ENCODE data around the gene FGD3. TPM values are rescaled to one million over a fixed set of nuclear protein-coding genes. Genes with fewer than 3 reads are reported as not detected.

The FGD3 gene
- total RNA-seq, 1 experiment from 2014 or later: 1.8 TPM

DNA sequence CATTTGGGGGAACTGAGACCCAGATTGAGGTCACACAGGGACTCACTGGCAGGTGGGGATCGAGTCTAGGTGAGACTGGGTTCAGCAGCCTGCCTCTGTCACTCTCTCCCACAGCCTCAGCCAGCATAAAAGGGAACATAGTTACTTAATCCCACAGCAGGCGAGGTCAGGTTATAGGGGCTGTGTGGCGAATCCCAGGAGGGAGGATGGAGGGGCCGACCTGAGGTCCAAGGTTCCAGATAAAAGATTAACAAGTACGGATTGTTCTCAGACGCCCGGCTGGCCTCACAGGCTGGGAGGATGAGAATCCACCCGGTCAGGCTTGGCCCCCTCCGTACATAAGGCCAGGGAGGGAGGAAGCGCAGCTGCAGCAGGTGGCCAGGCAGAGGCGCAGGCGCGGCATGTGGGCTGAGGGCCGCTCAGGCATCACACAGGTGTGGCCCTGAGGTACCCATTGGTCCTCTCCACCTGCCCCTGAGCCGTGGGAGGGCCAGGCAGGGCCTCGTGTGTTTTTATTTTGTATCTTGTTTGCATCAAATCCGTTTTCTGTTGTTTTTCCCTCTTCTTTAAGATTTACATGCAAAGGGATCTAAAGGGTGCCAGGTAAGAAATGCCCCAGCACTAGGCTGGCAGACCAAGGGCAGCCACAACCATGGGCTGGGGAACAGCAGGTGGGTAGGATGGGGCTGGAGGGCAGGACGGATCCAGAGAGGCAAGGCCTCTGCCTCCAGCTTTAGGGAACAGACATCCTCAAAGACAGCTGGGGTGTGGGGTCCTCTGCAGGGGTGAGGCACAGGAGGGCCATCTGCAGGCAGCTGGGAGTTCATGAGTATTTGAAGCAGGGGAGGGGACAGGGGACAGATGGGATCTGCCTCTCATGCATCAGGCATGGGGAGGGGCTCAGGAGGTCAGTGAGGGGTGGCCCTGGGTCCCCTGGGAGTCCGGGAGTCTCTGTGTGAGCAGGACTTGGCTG lies 114.8 kb downstream of the FGD3 start:
- DNase-seq: peak; percentile 65
- peak overlapping the region in 1 of 3 experiments; percentile 40; a peak in 1 of 7 replicates for H3K27ac Mint-ChIP-seq

More for the DNA sequence above, 114.8 kb downstream of the FGD3 start:
- Histone ChIP-seq H3K56ac (ENCODE audit: insufficient read length, low read depth, low read length) (no peak overlapping the region), H3K4ac (ENCODE audit: low read depth, low read length) (no peak overlapping the region), H2BK12ac (ENCODE audit: insufficient read length, low read depth, low read length) (no peak overlapping the region), H4K20me1 (ENCODE audit: control insufficient read depth, insufficient read depth, insufficient read length) (no peaks in the 10 kb centered on the region), H3K27ac (ENCODE audit: insufficient read length, low read depth, low read length) (no peak overlapping the region), H2AFZ (ENCODE audit: low read length) (no peak overlapping the region), H4K91ac (ENCODE audit: insufficient read length, low read depth, low read length) (no peak overlapping the region), H3K27me3 (ENCODE audit: insufficient read depth, low read length) (no peaks in the 10 kb centered on the region), H2BK20ac (ENCODE audit: low read depth, low read length, poor library complexity, severe bottlenecking) (no peak overlapping the region), H2BK15ac (ENCODE audit: low read depth, low read length) (no peak overlapping the region), H3K9ac (ENCODE audit: extremely low read depth, insufficient read length, low read length) (no peak overlapping the region), H3K9me3 (ENCODE audit: control insufficient read depth, low read depth, low read length) (no peaks in the 10 kb centered on the region), H3K23ac (ENCODE audit: insufficient read length, low read depth, low read length) (no peak overlapping the region), H4K8ac (replicated peaks; ENCODE audit: insufficient read length, low read depth, low read length) (no peak overlapping the region), H3K79me1 (ENCODE audit: insufficient read depth, low read depth, low read length, poor library complexity, severe bottlenecking) (no peaks in the 10 kb centered on the region), H3K14ac (ENCODE audit: insufficient read depth, low read length) (no peak overlapping the region), H3K79me2 (ENCODE audit: insufficient read depth, low read length) (no peaks in the 10 kb centered on the region), H3K4me1 (ENCODE audit: insufficient read depth, low read length) (no peaks in the 10 kb centered on the region), H2AK5ac (ENCODE audit: insufficient read length, low read length) (no peak overlapping the region), H3K23me2 (ENCODE audit: insufficient read length, low read depth, low read length, poor library complexity, severe bottlenecking) (no peaks in the 10 kb centered on the region), H4K5ac (ENCODE audit: insufficient read length, low read depth, low read length) (no peak overlapping the region), H3K18ac (ENCODE audit: insufficient read length, low read depth, low read length) (no peak overlapping the region), H3T11ph (ENCODE audit: low read length) (no peak overlapping the region), H2BK120ac (ENCODE audit: low read depth, low read length, poor library complexity, severe bottlenecking) (no peak overlapping the region), H2BK5ac (ENCODE audit: insufficient read length, low read length) (no peak overlapping the region), H3K4me2 (ENCODE audit: insufficient read depth, insufficient read length, low read length) (no peak overlapping the region)
- TF ChIP-seq CTCF (conservative IDR thresholded peaks at IDR 0.05): peak; percentile 28; the same call in 1 of the 3 replicates
- no CpG with 5 or more reads among the region's 19 CpGs for WGBS (ENCODE audit: extremely low coverage, insufficient read length, low lambda C conversion rate)
- H3K4me3 Mint-ChIP-seq: no peak overlapping the region
- peaks cover 34 to 42% of the 10 kb centered on the region in 2 experiments for H3K4me1 Mint-ChIP-seq
- H3K9me3 Mint-ChIP-seq: no peaks in the 10 kb centered on the region
- H3K36me3 Mint-ChIP-seq (ENCODE audit: insufficient read depth in 1 of 3, low read depth in 3 of 3): no peaks in the 10 kb centered on the region
- H3K27me3 Mint-ChIP-seq (ENCODE audit: low read depth): peaks cover 17% of the 10 kb centered on the region
